Dendritic cell treated with granulocyte-macrophage colony-stimulating factor and Interleukin-4, amounts not matched to agents 40 ng/mL and 50 ng/mL, for 4 days (primary cell): ENCODE measurements around the gene HNRNPC.

Source experiments
- H3K27ac Mint-ChIP-seq: one replicate; pipeline ENCODE4 v1.8.0; 2022; ENCODE audit warnings: mild to moderate bottlenecking, mixed read lengths
- H3K27me3 Mint-ChIP-seq: one replicate; pipeline ENCODE4 v1.8.0; 2022; ENCODE audit warnings: mild to moderate bottlenecking, mixed read lengths
- H3K36me3 Mint-ChIP-seq: one replicate; pipeline ENCODE4 v1.8.0; 2022; ENCODE audit warnings: low read depth, mixed read lengths
- H3K4me1 Mint-ChIP-seq: one replicate; pipeline ENCODE4 v1.8.0; 2022; ENCODE audit warnings: low read depth, mixed read lengths
- H3K4me3 Mint-ChIP-seq: one replicate; pipeline ENCODE4 v1.8.0; 2022; ENCODE audit warnings: mild to moderate bottlenecking, moderate library complexity, mixed read lengths
- H3K9me3 Mint-ChIP-seq: one replicate; pipeline ENCODE4 v1.8.0; 2022; ENCODE audit warnings: mixed read lengths
- intact Hi-C: fragments of 100-400 bp; cut with micrococcal nuclease; formaldehyde crosslinking; loops from one replicate; pipeline ENCODE4 v1.15.0; 2022

The HNRNPC gene

DNA sequence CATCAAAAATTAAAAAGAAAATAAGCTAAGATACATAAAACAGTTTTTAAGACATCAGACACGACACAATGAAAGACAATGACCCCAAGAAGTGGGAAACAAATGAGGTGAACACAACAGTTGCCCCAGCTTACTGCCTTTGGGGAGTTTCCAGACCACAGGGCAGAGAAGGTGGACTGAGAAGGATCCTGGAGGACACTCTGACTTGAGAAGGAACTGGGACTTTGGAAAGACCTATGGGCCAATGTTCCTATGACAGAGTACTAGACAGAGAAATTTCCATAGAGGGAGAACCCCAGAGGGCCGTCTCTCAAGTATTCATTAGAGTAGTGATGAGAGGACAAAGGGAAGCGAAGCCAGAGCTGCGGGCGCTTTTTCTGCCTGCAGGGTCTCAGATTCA lies 107.2 kb downstream of the HNRNPC start:
- H3K27me3 Mint-ChIP-seq = peaks cover 23% of the 10 kb centered on the region
- H3K36me3 Mint-ChIP-seq = no peaks in the 10 kb centered on the region
- H3K4me3 Mint-ChIP-seq = no peak overlapping the region
- no peak overlapping the region for H3K27ac Mint-ChIP-seq
- intact Hi-C loops = no loop called here
- H3K9me3 Mint-ChIP-seq = no peaks in the 10 kb centered on the region
- peaks cover 7% of the 10 kb centered on the region for H3K4me1 Mint-ChIP-seq

DNA sequence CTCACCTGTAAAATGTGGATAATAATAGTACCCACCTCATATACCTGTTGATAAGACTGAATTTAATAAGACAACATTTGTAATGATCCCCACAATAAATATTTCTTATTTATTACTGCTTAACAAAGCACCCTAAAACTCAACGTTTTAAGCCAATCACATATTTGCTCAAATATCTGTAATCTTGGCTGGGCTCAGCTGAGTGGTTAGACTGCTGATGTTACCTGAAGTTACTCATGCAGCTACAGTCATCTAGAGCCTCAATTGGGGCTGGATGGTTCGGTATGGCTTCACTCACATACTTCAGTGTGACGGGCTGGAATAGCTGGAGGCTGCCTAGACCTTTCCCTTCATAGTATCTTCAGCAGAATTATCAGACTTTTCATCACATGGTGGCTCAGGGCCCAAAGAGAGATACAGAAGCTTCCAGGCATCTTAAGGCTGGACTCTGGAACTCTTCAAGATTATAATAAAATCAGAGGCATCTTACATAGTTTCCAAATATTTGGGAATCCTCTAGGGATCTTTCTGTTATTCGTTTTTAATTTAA lies 109.1 kb downstream of the HNRNPC start:
- no peaks in the 10 kb centered on the region for H3K9me3 Mint-ChIP-seq
- peaks cover 19% of the 10 kb centered on the region for H3K27me3 Mint-ChIP-seq
- peaks cover 7% of the 10 kb centered on the region for H3K4me1 Mint-ChIP-seq
- intact Hi-C loops = no loop called here
- no peak overlapping the region for H3K27ac Mint-ChIP-seq
- H3K36me3 Mint-ChIP-seq = no peaks in the 10 kb centered on the region
- no peak overlapping the region for H3K4me3 Mint-ChIP-seq
